Fibroblast of the conjunctiva (primary cell): ENCODE data around the gene VWDE.

Experiments used
- DNase-seq: peaks from one replicate; pipeline ENCODE4 v3.0.0-alpha.2; 2010; ENCODE audit warnings: low read depth

VWDE gene

DNA sequence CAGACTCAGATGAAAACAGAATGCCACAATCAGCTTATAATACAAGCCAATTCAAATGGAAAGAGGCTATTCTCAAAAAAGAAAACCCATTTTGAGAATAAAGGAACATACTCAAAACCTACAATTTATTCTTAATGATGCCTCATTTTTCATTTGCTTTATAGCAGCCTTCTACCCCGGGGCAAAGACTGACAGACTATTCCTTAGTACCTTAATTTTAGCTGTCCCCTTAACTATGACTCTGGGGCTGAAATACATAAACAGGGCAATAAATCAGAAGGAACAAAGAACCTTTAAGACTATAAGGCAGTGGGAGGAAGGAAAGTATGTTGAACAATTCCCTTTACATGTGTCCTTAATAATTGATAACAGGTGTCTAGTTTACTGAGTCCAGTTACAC is 115.8 kb downstream of the VWDE start:
- no peak for DNase-seq

DNA sequence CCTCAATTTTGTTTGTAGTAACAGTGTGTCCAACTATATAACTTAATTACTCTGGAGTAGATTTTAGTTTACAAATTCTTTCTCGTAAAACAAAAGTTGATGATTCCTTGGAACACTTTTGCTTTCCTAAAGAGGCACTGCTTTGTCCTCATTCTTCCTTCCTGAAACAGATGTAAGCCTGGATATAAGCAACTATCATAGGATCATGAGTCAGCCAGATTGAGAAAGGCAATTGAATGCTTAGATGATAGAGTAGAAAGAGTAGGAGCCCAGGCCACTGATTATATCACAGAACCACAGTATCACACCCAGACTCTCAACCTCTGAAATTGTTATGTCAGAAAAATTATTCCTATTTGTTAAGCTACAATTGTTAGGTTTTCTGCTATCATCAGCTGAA is 122.6 kb downstream of the VWDE start:
- no peak for DNase-seq
